ENCODE results near the gene CCDC43. TPM values are rescaled to one million over a fixed set of nuclear protein-coding genes. Genes with fewer than 3 reads are reported as not detected.
A peak's percentile ranks its signal among the peaks of the same experiment; 100 is the strongest.
"Not testable (repeated sequence)": the region's sequence is repeated elsewhere in the genome, so short reads cannot be mapped to it uniquely, and the experiment has no call there.

The CCDC43 gene
- total RNA-seq, 1 donor, result 28.4 TPM

GRCh38 chr17:44688675-44689476 lies 700 bp downstream of the CCDC43 start:
- Histone ChIP-seq H3K4me3 (ENCODE audit: low read length) (peak overlapping the region; percentile 97), H3K4me1 (ENCODE audit: insufficient read depth, low read length) (peaks cover 23% of the 10 kb centered on the region), H3K27me3 (ENCODE audit: insufficient read depth, low read length) (no peaks in the 10 kb centered on the region), H3K9me3 (ENCODE audit: low read depth, low read length) (no peaks in the 10 kb centered on the region)

- Histone ChIP-seq H3K9me3 (ENCODE audit: low read depth, low read length) (no peaks in the 10 kb centered on the region), H3K27me3 (ENCODE audit: insufficient read depth, low read length) (no peaks in the 10 kb centered on the region), H3K4me1 (ENCODE audit: insufficient read depth, low read length) (peaks cover 30% of the 10 kb centered on the region), H3K4me3 (ENCODE audit: low read length) (no peak overlapping the region)
Measured at GRCh38 chr17:44688200-44688599, 1.4 kb downstream of the CCDC43 start.

GRCh38 chr17:44687756-44688155 lies 1.8 kb downstream of the CCDC43 start:
- Histone ChIP-seq H3K9me3 (ENCODE audit: low read depth, low read length) (no peaks in the 10 kb centered on the region), H3K4me1 (ENCODE audit: insufficient read depth, low read length) (peaks cover 34% of the 10 kb centered on the region), H3K4me3 (ENCODE audit: low read length) (no peak overlapping the region), H3K27me3 (ENCODE audit: insufficient read depth, low read length) (no peaks in the 10 kb centered on the region)

- not testable (repeated sequence) for H3K27me3 ChIP-seq (ENCODE audit: insufficient read depth, low read length); H3K9me3 ChIP-seq (ENCODE audit: low read depth, low read length); H3K4me3 ChIP-seq (ENCODE audit: low read length)
- H3K4me1 ChIP-seq (ENCODE audit: insufficient read depth, low read length), result peaks cover 16% of the 10 kb centered on the region
Measured at GRCh38 chr17:44683303-44683702, 6.3 kb downstream of the CCDC43 start.

- no peak overlapping the region for H3K4me3 ChIP-seq (ENCODE audit: low read length)
- no peaks in the 10 kb centered on the region for H3K9me3 ChIP-seq (ENCODE audit: low read depth, low read length)
- no peaks in the 10 kb centered on the region for H3K4me1 ChIP-seq (ENCODE audit: insufficient read depth, low read length)
- no peaks in the 10 kb centered on the region for H3K27me3 ChIP-seq (ENCODE audit: insufficient read depth, low read length)
Measured at GRCh38 chr17:44677136-44677535, 12.4 kb downstream of the CCDC43 start.

- Histone ChIP-seq H3K4me1 (ENCODE audit: insufficient read depth, low read length) (no peaks in the 10 kb centered on the region), H3K27me3 (ENCODE audit: insufficient read depth, low read length) (no peaks in the 10 kb centered on the region), H3K4me3 (ENCODE audit: low read length) (no peak overlapping the region), H3K9me3 (ENCODE audit: low read depth, low read length) (no peaks in the 10 kb centered on the region)
Measured at GRCh38 chr17:44673893-44674292, 15.7 kb downstream of the CCDC43 start.

- Histone ChIP-seq H3K4me1 (ENCODE audit: insufficient read depth, low read length) (no peaks in the 10 kb centered on the region), H3K9me3 (ENCODE audit: low read depth, low read length) (no peaks in the 10 kb centered on the region), H3K4me3 (ENCODE audit: low read length) (no peak overlapping the region)
Measured at GRCh38 chr17:44672479-44673093, 17.0 kb downstream of the CCDC43 start.

GRCh38 chr17:44666006-44666405 lies 23.6 kb downstream of the CCDC43 start:
- no peaks in the 10 kb centered on the region for H3K9me3 ChIP-seq (ENCODE audit: low read depth, low read length)
- H3K4me3 ChIP-seq (ENCODE audit: low read length), result no peak overlapping the region
- no peaks in the 10 kb centered on the region for H3K4me1 ChIP-seq (ENCODE audit: insufficient read depth, low read length)
- peaks cover 3% of the 10 kb centered on the region for H3K27me3 ChIP-seq (ENCODE audit: insufficient read depth, low read length)

More at GRCh38 chr17:44672479-44673093, 17.0 kb downstream of the CCDC43 start:
- no peaks in the 10 kb centered on the region for H3K27me3 ChIP-seq (ENCODE audit: insufficient read depth, low read length)

GRCh38 chr17:44664867-44665266 lies 24.7 kb downstream of the CCDC43 start:
- no peaks in the 10 kb centered on the region for H3K9me3 ChIP-seq (ENCODE audit: low read depth, low read length)
- H3K27me3 ChIP-seq (ENCODE audit: insufficient read depth, low read length), result peaks cover 3% of the 10 kb centered on the region
- H3K4me3 ChIP-seq (ENCODE audit: low read length), result no peak overlapping the region
- H3K4me1 ChIP-seq (ENCODE audit: insufficient read depth, low read length), result no peaks in the 10 kb centered on the region

- no peak overlapping the region for H3K4me3 ChIP-seq (ENCODE audit: low read length)
- H3K4me1 ChIP-seq (ENCODE audit: insufficient read depth, low read length), result no peaks in the 10 kb centered on the region
- H3K9me3 ChIP-seq (ENCODE audit: low read depth, low read length), result no peaks in the 10 kb centered on the region
- H3K27me3 ChIP-seq (ENCODE audit: insufficient read depth, low read length), result peaks cover 3% of the 10 kb centered on the region
Measured at GRCh38 chr17:44663095-44663494, 26.5 kb downstream of the CCDC43 start.

GRCh38 chr17:44661835-44662234 lies 27.7 kb downstream of the CCDC43 start:
- H3K4me3 ChIP-seq (ENCODE audit: low read length), result no peak overlapping the region
- peaks cover 2% of the 10 kb centered on the region for H3K4me1 ChIP-seq (ENCODE audit: insufficient read depth, low read length)
- peaks cover 6% of the 10 kb centered on the region for H3K27me3 ChIP-seq (ENCODE audit: insufficient read depth, low read length)
- H3K9me3 ChIP-seq (ENCODE audit: low read depth, low read length), result no peaks in the 10 kb centered on the region

- no peak within 1 kb of the TSS for H3K4me3 ChIP-seq (ENCODE audit: low read length)
- H3K9me3 ChIP-seq (ENCODE audit: low read depth, low read length), result no peaks in the 10 kb centered on the region
- H3K27me3 ChIP-seq (ENCODE audit: insufficient read depth, low read length), result peaks cover 30% of the 10 kb centered on the region
- H3K4me1 ChIP-seq (ENCODE audit: insufficient read depth, low read length), result peaks cover 9% of the 10 kb centered on the region
Measured at GRCh38 chr17:44655983-44656710, 33.4 kb downstream of the CCDC43 start, which contains the start of gene MEIOC. Gene MEIOC (plus strand): TSS chr17:44656468. CDS start chr17:44656614, 146 bp downstream.

GRCh38 chr17:44653954-44654353 lies 35.6 kb downstream of the CCDC43 start:
- H3K4me3 ChIP-seq (ENCODE audit: low read length), result no peak overlapping the region

GRCh38 chr17:44653384-44653783 lies 36.2 kb downstream of the CCDC43 start:
- Histone ChIP-seq H3K9me3 (ENCODE audit: low read depth, low read length) (no peaks in the 10 kb centered on the region), H3K4me1 (ENCODE audit: insufficient read depth, low read length) (peaks cover 9% of the 10 kb centered on the region), H3K4me3 (ENCODE audit: low read length) (no peak overlapping the region), H3K27me3 (ENCODE audit: insufficient read depth, low read length) (peaks cover 37% of the 10 kb centered on the region)

More at GRCh38 chr17:44653954-44654353, 35.6 kb downstream of the CCDC43 start:
- H3K4me1 ChIP-seq (ENCODE audit: insufficient read depth, low read length), result peaks cover 9% of the 10 kb centered on the region
- peaks cover 36% of the 10 kb centered on the region for H3K27me3 ChIP-seq (ENCODE audit: insufficient read depth, low read length)
- H3K9me3 ChIP-seq (ENCODE audit: low read depth, low read length), result no peaks in the 10 kb centered on the region

GRCh38 chr17:44652727-44653126 lies 36.8 kb downstream of the CCDC43 start:
- Histone ChIP-seq H3K4me1 (ENCODE audit: insufficient read depth, low read length) (peaks cover 9% of the 10 kb centered on the region), H3K9me3 (ENCODE audit: low read depth, low read length) (no peaks in the 10 kb centered on the region), H3K27me3 (ENCODE audit: insufficient read depth, low read length) (peaks cover 37% of the 10 kb centered on the region), H3K4me3 (ENCODE audit: low read length) (no peak overlapping the region)

All from mononuclear cell (primary cell).